Panc1 (cell line): ENCODE measurements around the gene MST1. TPM values are rescaled to one million over a fixed set of nuclear protein-coding genes. Genes with fewer than 3 reads are reported as not detected.

Experiments
- ATAC-seq: fragments of 200-7000 bp; cut with Tn5 transposase; 2 replicates; pipeline ENCODE4 v1.9.1; 2020; ENCODE audit warnings: mild to moderate bottlenecking, moderate library complexity
- BruUV-seq: library from RNA; stranded (reverse); fragments of 400-500 nt; replicated peaks from 2 replicates; lab custom pipeline; 2021; lab: Mats Ljungman, UMichigan
- CTCF ChIA-PET: fragments of 300-600 bp; sonication (Branson Sonifier 250); formaldehyde crosslinking; loops from one replicate; lab custom pipeline; 2022; ENCODE audit warnings: antibody characterized with exemption; lab: Charles Lee
- POLR2A ChIA-PET: fragments of 300-600 bp; sonication (Branson Sonifier 250); formaldehyde crosslinking; loops from one replicate; lab custom pipeline; 2022; ENCODE audit warnings: antibody characterized with exemption; lab: Charles Lee
- DNase-seq: peaks from one replicate; pipeline ENCODE4 v3.0.0-alpha.2; 2010; ENCODE audit warnings: low read depth, low spot score
- H3K27ac ChIP-seq: 2 replicates; pipeline ENCODE4 v1.5.1; 2011; ENCODE audit warnings: mild to moderate bottlenecking, low read length, inconsistent platforms
- H3K27me3 ChIP-seq: fragments of 200-500 bp; sonication (Bioruptor generic); 2 replicates; pipeline ENCODE4 v1.6.0; 2014; ENCODE audit warnings: low read length, inconsistent platforms; ENCODE audit not compliant: control insufficient read depth, insufficient read depth
- H3K36me3 ChIP-seq: fragments of 200-500 bp; sonication (Bioruptor generic); 2 replicates; pipeline ENCODE4 v1.5.1; 2014; ENCODE audit warnings: inconsistent platforms, mild to moderate bottlenecking, low read length, moderate library complexity; ENCODE audit not compliant: control insufficient read depth, insufficient read depth
- H3K4me1 ChIP-seq: 2 replicates; pipeline ENCODE4 v1.5.1; 2011; ENCODE audit warnings: inconsistent platforms, mild to moderate bottlenecking, low read length, moderate library complexity; ENCODE audit not compliant: control insufficient read depth, insufficient read depth
- H3K4me3 ChIP-seq, 2 experiments: 2 replicates each; pipeline ENCODE4 v1.5.1; 2011 to 2012; ENCODE audit warnings: low read depth in 2 of 2, low read length in 2 of 2, mild to moderate bottlenecking in 2 of 2, inconsistent platforms in 1 of 2, moderate library complexity in 1 of 2
- H3K9me3 ChIP-seq: fragments of 200-500 bp; sonication (Bioruptor generic); 2 replicates; pipeline ENCODE4 v1.5.1; 2014; ENCODE audit warnings: low read depth, mild to moderate bottlenecking, inconsistent platforms, low read length, moderate library complexity; ENCODE audit not compliant: control insufficient read depth, insufficient read depth
- POLR2AphosphoS5 ChIP-seq: IDR thresholded peaks from 2 replicates; pipeline ENCODE4 v1.6.1; 2012; ENCODE audit warnings: mild to moderate bottlenecking, low read depth, low read length, moderate library complexity
- SIN3A ChIP-seq: IDR thresholded peaks from 2 replicates; pipeline ENCODE4 v1.6.1; 2012; ENCODE audit warnings: low read depth, mild to moderate bottlenecking, low read length, moderate library complexity, borderline replicate concordance; ENCODE audit not compliant: insufficient read depth
- TCF7L2 ChIP-seq: IDR thresholded peaks from 2 replicates; pipeline ENCODE4 v1.6.1; 2011; ENCODE audit warnings: mild to moderate bottlenecking, low read depth, low read length, inconsistent platforms
- in situ Hi-C: cut with HindIII; loops from 2 replicates; pipeline ENCODE4 v1.10.0; 2016; ENCODE audit warnings: low sequenced_read_pairs, low pct_unique_long_range_greater_than_20kb
- intact Hi-C: fragments of 100-400 bp; cut with micrococcal nuclease; formaldehyde crosslinking; loops from one replicate; pipeline ENCODE4 v1.10.0; 2022; ENCODE audit not compliant: unreplicated experiment
- total RNA-seq: library from RNA; stranded (reverse); gene quantifications from one replicate; pipeline ENCODE4 v1.2.1, GENCODE V29; 2021; ENCODE audit not compliant: unreplicated experiment
- TF ChIP-seq, protein P1 (sequence below), 2 experiments: IDR thresholded peaks; 2 replicates each; pipeline ENCODE4 v1.6.1; 2011 to 2012; ENCODE audit warnings: low read depth in 2 of 2, control low read depth in 1 of 2, low read length in 1 of 2, mild to moderate bottlenecking in 1 of 2, moderate library complexity in 1 of 2; ENCODE audit not compliant: insufficient read depth in 1 of 2
- TF ChIP-seq, protein P2 (sequence below): fragments of 450-650 bp; IDR thresholded peaks from 2 replicates; pipeline ENCODE4 v1.5.1; 2017; ENCODE audit warnings: mild to moderate bottlenecking

The MST1 gene
- total RNA-seq, 1 experiment from 2014 or later = 14.0 TPM

DNA sequence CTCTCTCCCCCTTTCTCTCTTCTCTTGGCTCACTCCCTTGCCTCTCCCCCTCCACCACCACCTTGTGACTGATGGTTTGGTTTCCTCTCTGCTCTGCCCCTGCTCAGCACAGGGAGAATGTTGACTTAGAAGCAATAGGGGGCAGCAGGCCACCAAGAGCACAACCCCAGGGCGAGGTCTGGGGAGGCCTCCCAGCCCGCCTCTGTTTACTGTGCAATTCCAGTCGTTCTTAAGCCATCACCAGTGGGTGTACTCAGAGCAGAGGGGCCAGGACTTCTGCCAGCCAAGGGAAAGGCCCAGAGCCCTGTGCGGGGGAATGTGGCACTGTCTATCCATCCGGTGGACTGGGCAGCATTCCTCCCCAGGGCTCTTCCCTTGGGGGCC is 20.9 kb downstream of the MST1 start:
- H3K9me3 ChIP-seq = no peaks in the 10 kb centered on the region
- POLR2A ChIA-PET = no interaction called here

DNA sequence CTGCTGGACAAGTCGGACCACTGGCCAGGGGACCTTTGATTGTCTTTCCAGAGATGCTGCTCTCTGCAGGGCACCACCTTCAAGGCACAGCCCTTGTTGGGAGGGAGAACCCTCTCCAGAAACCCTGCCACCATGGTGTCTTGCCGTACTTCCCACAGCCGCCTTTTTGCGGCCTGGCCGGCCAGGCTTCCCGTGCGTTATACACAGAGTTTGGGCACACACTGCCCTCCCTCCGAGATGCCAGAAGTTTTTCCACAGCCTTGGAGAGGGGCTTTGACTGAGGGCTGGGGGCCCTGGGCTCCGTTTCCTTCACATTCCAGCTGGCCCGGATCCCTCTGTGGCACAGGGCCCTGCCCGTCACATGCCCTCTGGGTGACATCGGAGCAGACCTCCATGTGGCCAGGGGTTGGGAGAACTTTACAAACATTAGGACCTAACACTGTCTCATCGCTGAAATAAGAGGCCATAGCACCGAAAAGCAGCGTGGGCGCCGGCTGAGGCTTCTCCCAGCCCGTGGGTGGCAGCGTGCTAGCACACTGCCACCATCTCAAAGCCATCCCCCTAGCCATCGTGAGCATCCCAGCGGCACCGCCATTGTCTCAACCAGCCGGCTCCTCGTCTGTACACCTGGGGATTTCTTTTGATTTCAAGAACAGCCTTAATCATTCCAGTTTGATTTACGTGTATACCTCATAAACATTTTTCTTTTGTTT is 21.4 kb downstream of the MST1 start:
- no TSS peak for BruUV-seq
- DNase-seq (no peak), ATAC-seq (no peak)
- intact Hi-C loops (no loop called here), in situ Hi-C loops (no loop called here)
- peaks cover 11% of the 10 kb centered on the region for H3K4me1 ChIP-seq
- POLR2A ChIA-PET = no interaction called here
- no peaks in the 10 kb centered on the region for H3K36me3 ChIP-seq
- H3K4me3 ChIP-seq = no peak overlapping the region
- H3K27ac ChIP-seq = no peak overlapping the region
- CTCF ChIA-PET = no interaction called here
- TF ChIP-seq SIN3A = no peak
- TF ChIP-seq TCF7L2 = no peak
- TF ChIP-seq, protein P1, sequence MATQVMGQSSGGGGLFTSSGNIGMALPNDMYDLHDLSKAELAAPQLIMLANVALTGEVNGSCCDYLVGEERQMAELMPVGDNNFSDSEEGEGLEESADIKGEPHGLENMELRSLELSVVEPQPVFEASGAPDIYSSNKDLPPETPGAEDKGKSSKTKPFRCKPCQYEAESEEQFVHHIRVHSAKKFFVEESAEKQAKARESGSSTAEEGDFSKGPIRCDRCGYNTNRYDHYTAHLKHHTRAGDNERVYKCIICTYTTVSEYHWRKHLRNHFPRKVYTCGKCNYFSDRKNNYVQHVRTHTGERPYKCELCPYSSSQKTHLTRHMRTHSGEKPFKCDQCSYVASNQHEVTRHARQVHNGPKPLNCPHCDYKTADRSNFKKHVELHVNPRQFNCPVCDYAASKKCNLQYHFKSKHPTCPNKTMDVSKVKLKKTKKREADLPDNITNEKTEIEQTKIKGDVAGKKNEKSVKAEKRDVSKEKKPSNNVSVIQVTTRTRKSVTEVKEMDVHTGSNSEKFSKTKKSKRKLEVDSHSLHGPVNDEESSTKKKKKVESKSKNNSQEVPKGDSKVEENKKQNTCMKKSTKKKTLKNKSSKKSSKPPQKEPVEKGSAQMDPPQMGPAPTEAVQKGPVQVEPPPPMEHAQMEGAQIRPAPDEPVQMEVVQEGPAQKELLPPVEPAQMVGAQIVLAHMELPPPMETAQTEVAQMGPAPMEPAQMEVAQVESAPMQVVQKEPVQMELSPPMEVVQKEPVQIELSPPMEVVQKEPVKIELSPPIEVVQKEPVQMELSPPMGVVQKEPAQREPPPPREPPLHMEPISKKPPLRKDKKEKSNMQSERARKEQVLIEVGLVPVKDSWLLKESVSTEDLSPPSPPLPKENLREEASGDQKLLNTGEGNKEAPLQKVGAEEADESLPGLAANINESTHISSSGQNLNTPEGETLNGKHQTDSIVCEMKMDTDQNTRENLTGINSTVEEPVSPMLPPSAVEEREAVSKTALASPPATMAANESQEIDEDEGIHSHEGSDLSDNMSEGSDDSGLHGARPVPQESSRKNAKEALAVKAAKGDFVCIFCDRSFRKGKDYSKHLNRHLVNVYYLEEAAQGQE (IDR thresholded peaks at IDR 0.05; ENCODE audit: insufficient read depth in 1 of 2, low read depth in 2 of 2, low read length in 1 of 2) = no peak
- TF ChIP-seq, protein P2, sequence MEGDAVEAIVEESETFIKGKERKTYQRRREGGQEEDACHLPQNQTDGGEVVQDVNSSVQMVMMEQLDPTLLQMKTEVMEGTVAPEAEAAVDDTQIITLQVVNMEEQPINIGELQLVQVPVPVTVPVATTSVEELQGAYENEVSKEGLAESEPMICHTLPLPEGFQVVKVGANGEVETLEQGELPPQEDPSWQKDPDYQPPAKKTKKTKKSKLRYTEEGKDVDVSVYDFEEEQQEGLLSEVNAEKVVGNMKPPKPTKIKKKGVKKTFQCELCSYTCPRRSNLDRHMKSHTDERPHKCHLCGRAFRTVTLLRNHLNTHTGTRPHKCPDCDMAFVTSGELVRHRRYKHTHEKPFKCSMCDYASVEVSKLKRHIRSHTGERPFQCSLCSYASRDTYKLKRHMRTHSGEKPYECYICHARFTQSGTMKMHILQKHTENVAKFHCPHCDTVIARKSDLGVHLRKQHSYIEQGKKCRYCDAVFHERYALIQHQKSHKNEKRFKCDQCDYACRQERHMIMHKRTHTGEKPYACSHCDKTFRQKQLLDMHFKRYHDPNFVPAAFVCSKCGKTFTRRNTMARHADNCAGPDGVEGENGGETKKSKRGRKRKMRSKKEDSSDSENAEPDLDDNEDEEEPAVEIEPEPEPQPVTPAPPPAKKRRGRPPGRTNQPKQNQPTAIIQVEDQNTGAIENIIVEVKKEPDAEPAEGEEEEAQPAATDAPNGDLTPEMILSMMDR = no peak
- TF ChIP-seq POLR2AphosphoS5 = no peak
- no peaks in the 10 kb centered on the region for H3K9me3 ChIP-seq
- H3K27me3 ChIP-seq = no peaks in the 10 kb centered on the region

More for the DNA sequence above, 20.9 kb downstream of the MST1 start:
- intact Hi-C loops (no loop called here), in situ Hi-C loops (no loop called here)
- no peaks in the 10 kb centered on the region for H3K27me3 ChIP-seq
- TF ChIP-seq, protein P2 = no peak
- TF ChIP-seq TCF7L2 (no peak), POLR2AphosphoS5 (no peak)
- no peak overlapping the region for H3K27ac ChIP-seq
- no peak overlapping the region for H3K4me3 ChIP-seq
- peaks cover 11% of the 10 kb centered on the region for H3K4me1 ChIP-seq
- CTCF ChIA-PET = no interaction called here
- DNase-seq (no peak), ATAC-seq (no peak)
- H3K36me3 ChIP-seq = no peaks in the 10 kb centered on the region
- no TSS peak for BruUV-seq
